HG02970 (cell line): ENCODE data around the gene ATN1.

Experiments used
- ATAC-seq: cut with Tn5 transposase; IDR thresholded peaks from one replicate; pipeline ENCODE4 v1.9.1; 2021; ENCODE audit warnings: mild to moderate bottlenecking, moderate library complexity, moderate number of reproducible peaks; ENCODE audit not compliant: unreplicated experiment, low FRiP score

The ATN1 gene

GRCh38 chr12:6968426-6968825, 40.7 kb downstream of the ATN1 start:
- ATAC-seq: no peak

- no peak for ATAC-seq
Observed at GRCh38 chr12:6970096-6970527, 42.4 kb downstream of the ATN1 start.

- no peak for ATAC-seq
Observed at GRCh38 chr12:6974180-6974579, 46.4 kb downstream of the ATN1 start.

GRCh38 chr12:6975297-6976032, 47.7 kb downstream of the ATN1 start:
- no peak for ATAC-seq

- no peak for ATAC-seq
Observed at GRCh38 chr12:6977653-6978052, 49.9 kb downstream of the ATN1 start.

GRCh38 chr12:6978188-6978587, 50.4 kb downstream of the ATN1 start:
- no peak for ATAC-seq

GRCh38 chr12:6978611-6979011, 50.9 kb downstream of the ATN1 start:
- no peak for ATAC-seq

GRCh38 chr12:6979021-6979420, 51.3 kb downstream of the ATN1 start:
- no peak for ATAC-seq

GRCh38 chr12:6979453-6979852, 51.7 kb downstream of the ATN1 start:
- ATAC-seq: no peak

- ATAC-seq: no peak
Observed at GRCh38 chr12:6980075-6980474, 52.3 kb downstream of the ATN1 start.

GRCh38 chr12:6980740-6981139, 53.0 kb downstream of the ATN1 start:
- no peak for ATAC-seq

- no peak for ATAC-seq
Observed at GRCh38 chr12:6981152-6982052, 53.6 kb downstream of the ATN1 start.

GRCh38 chr12:6982532-6982931, 54.8 kb downstream of the ATN1 start:
- ATAC-seq: no peak

- no peak for ATAC-seq
Observed at GRCh38 chr12:6987956-6988553, 60.3 kb downstream of the ATN1 start.
